Natural killer cell (primary cell): ENCODE results near the gene GPN2. TPM values are rescaled to one million over a fixed set of nuclear protein-coding genes. Genes with fewer than 3 reads are reported as not detected.

Experiments
- ATAC-seq, 3 donors: fragments of 150-1000 bp in 2 of 3; fragments of 200-7000 bp in 1 of 3; cut with Tn5 transposase; 1 replicate in 1 of 3; 2 replicates in 2 of 3; pipeline ENCODE4 v1.10.0; 2021; ENCODE audit warnings: mild to moderate bottlenecking in 2 of 3, moderate library complexity in 2 of 3
- DNase-seq, 2 donors: peaks; one replicate each; pipeline versions ENCODE4 v3.0.0 to v3.0.0-alpha.2; 2013 to 2021; ENCODE audit warnings: mixed read lengths in 1 of 2
- H3K27ac ChIP-seq: one replicate; pipeline ENCODE4 v1.5.1; 2013; ENCODE audit warnings: mild to moderate bottlenecking, low read length
- H3K27me3 ChIP-seq: one replicate; pipeline ENCODE4 v1.6.1; 2013; ENCODE audit warnings: low read length; ENCODE audit not compliant: control insufficient read depth, insufficient read depth
- H3K36me3 ChIP-seq: one replicate; pipeline ENCODE4 v1.6.1; 2013; ENCODE audit warnings: low read length; ENCODE audit not compliant: control insufficient read depth, insufficient read depth
- H3K4me1 ChIP-seq: one replicate; pipeline ENCODE4 v1.6.1; 2013; ENCODE audit warnings: low read length; ENCODE audit not compliant: control insufficient read depth, insufficient read depth
- H3K4me3 ChIP-seq: one replicate; pipeline ENCODE4 v1.5.1; 2013; ENCODE audit warnings: low read length
- H3K9me3 ChIP-seq: one replicate; pipeline ENCODE4 v1.6.1; 2013; ENCODE audit warnings: low read length; ENCODE audit not compliant: control insufficient read depth, insufficient read depth
- H3K27ac Mint-ChIP-seq, 2 donors: one replicate each; pipeline ENCODE4 v1.8.0; 2022; ENCODE audit warnings: mild to moderate bottlenecking in 2 of 2, mixed read lengths in 2 of 2, moderate library complexity in 1 of 2
- H3K27me3 Mint-ChIP-seq, 2 donors: one replicate each; pipeline ENCODE4 v1.8.0; 2022; ENCODE audit warnings: low read depth in 2 of 2, mixed read lengths in 2 of 2
- H3K36me3 Mint-ChIP-seq: one replicate; pipeline ENCODE4 v1.8.0; 2022; ENCODE audit warnings: mixed read lengths
- H3K4me1 Mint-ChIP-seq, 2 donors: one replicate each; pipeline ENCODE4 v1.8.0; 2022; ENCODE audit warnings: mixed read lengths in 2 of 2
- H3K4me3 Mint-ChIP-seq: one replicate; pipeline ENCODE4 v1.8.0; 2022; ENCODE audit warnings: mild to moderate bottlenecking, moderate library complexity, mixed read lengths
- H3K9me3 Mint-ChIP-seq, 2 donors: one replicate each; pipeline ENCODE4 v1.8.0; 2022; ENCODE audit warnings: mixed read lengths in 2 of 2
- WGBS: methylation state at CpG from one replicate; pipeline ENCODE4 v1.1.7; 2013; ENCODE audit warnings: missing lambda C conversion rate; ENCODE audit not compliant: insufficient coverage; 5-methylcytosine and 5-hydroxymethylcytosine counted together
- intact Hi-C: fragments of 100-400 bp; cut with micrococcal nuclease; formaldehyde crosslinking; loops from one replicate; pipeline ENCODE4 v1.14.2; 2022
- total RNA-seq, 4 donors: library from RNA; stranded (reverse); fragments of 120-200 nt in 1 of 4; gene quantifications; one replicate each; pipeline versions ENCODE4 v1.2.3 to v1.2.4, GENCODE V29; 2013 to 2022
- TF ChIP-seq, protein P1 (sequence below): fragments of 200-600 bp; IDR thresholded peaks from one replicate; pipeline ENCODE4 v1.8.0; 2022; ENCODE audit warnings: antibody characterized with exemption

GPN2 gene
- total RNA-seq, 3 donors from 2014 or later (not counting 1 experiment from before 2014, with no cell fraction given): 32.4 to 42.6 (median 37.9) TPM

DNA sequence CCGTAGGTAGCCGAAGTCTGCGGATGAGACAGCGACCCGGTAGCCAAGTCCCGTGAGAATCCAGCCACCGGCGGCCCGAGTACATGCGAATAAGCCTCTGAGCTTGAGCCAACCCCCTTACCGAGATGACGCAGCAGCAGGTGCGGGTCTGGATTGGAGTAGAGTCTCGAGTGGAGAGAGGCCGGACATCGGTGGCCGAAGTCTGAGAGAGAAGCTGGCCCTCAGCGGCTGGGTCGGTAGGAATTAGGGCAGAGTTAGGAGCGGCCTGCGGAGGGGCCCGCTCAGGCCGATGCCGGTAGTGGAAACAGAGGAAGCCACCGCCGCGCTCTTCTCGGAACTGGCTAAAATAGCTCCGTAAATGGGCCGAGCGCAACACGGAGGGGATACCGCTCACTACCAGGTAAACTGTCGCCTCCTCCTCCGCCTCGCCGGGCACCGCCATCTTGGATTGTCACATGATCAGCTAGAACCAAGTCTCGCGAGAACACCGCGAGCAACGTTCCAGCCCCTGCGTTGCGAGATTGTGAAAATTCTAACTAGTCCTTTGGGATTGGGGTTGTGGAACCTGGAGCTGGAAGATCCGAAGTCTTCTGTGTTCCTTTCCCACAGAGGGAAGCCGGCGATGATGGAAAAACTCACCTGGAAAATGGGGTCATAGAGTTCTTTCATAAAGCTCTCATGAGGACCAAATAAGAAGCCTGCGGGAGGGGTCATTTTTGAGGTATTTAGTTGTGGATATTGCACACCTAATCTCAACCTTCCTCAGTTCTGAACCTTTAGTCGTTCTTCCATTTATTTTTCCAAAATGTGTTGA, 10.1 kb upstream of the GPN2 start, which contains the start of gene GPATCH3:
Gene GPATCH3 (minus strand): TSS at position 467 of the 814 bp plus-strand sequence. CDS start 25 bp downstream, at position 442.
- peaks cover 14% of the 10 kb centered on the region for H3K4me1 ChIP-seq
- ATAC-seq: peak; percentile 91 to 93 (median 92)
- H3K27me3 ChIP-seq: no peaks in the 10 kb centered on the region
- H3K4me3 Mint-ChIP-seq: peak within 1 kb of the TSS; percentile 97
- H3K9me3 Mint-ChIP-seq: no peaks in the 10 kb centered on the region
- peak within 1 kb of the TSS; percentile 95 to 96 for H3K27ac Mint-ChIP-seq
- no peaks in the 10 kb centered on the region for H3K27me3 Mint-ChIP-seq
- no peaks in the 10 kb centered on the region for H3K9me3 ChIP-seq
- WGBS: under 1% methylated on average over 49 of the region's 50 CpGs
- H3K4me3 ChIP-seq: peak within 1 kb of the TSS; percentile 92
- intact Hi-C loops: loop anchor here (1.0 kb wide), 2 partner anchors 21 to 35 kb away; partner anchors contain the start of gene NUDC
- TF ChIP-seq, protein P1, sequence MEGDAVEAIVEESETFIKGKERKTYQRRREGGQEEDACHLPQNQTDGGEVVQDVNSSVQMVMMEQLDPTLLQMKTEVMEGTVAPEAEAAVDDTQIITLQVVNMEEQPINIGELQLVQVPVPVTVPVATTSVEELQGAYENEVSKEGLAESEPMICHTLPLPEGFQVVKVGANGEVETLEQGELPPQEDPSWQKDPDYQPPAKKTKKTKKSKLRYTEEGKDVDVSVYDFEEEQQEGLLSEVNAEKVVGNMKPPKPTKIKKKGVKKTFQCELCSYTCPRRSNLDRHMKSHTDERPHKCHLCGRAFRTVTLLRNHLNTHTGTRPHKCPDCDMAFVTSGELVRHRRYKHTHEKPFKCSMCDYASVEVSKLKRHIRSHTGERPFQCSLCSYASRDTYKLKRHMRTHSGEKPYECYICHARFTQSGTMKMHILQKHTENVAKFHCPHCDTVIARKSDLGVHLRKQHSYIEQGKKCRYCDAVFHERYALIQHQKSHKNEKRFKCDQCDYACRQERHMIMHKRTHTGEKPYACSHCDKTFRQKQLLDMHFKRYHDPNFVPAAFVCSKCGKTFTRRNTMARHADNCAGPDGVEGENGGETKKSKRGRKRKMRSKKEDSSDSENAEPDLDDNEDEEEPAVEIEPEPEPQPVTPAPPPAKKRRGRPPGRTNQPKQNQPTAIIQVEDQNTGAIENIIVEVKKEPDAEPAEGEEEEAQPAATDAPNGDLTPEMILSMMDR: no peak
- peaks cover 24 to 28% of the 10 kb centered on the region in 2 donors for H3K4me1 Mint-ChIP-seq
- H3K36me3 ChIP-seq: peaks cover 4% of the 10 kb centered on the region
- DNase-seq: peak; percentile 79 to 96
- peak within 1 kb of the TSS; percentile 87 for H3K27ac ChIP-seq
- no peaks in the 10 kb centered on the region for H3K36me3 Mint-ChIP-seq

DNA sequence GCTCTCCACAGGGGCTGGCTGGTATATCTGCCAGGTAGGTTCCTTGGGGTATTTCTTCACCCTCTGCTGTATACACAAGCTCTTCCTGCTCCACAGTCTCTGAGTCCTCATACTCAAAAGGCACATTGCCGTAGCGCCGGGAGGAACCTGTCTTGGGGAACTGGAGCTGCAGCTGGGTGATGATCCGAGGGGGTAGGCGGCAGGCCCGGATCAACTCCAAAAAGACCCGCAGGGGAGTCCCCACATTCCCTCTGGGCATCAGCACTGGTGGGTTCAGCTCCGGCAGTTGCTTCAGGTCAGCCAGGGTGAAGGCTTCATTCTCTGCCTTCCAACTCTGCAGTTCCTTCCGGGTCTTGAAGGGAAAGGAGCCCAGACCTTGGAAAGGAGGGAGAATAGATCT, 7.3 kb upstream of the GPN2 start:
- H3K27me3 ChIP-seq: no peaks in the 10 kb centered on the region
- 99% methylated on average over 9 of the region's 9 CpGs for WGBS
- Mint-ChIP-seq H3K27ac (no peak overlapping the region), H3K4me1 (peaks cover 24 to 34% of the 10 kb centered on the region in 2 donors), H3K4me3 (no peak overlapping the region), H3K36me3 (peaks cover 7% of the 10 kb centered on the region), H3K9me3 (no peaks in the 10 kb centered on the region), H3K27me3 (no peaks in the 10 kb centered on the region)
- ATAC-seq: no peak
- H3K4me1 ChIP-seq: peaks cover 14% of the 10 kb centered on the region
- H3K27ac ChIP-seq: no peak overlapping the region
- intact Hi-C loops: no loop called here
- TF ChIP-seq, protein P1: no peak
- DNase-seq: no peak
- no peaks in the 10 kb centered on the region for H3K9me3 ChIP-seq
- no peak overlapping the region for H3K4me3 ChIP-seq
- H3K36me3 ChIP-seq: peaks cover 29% of the 10 kb centered on the region

DNA sequence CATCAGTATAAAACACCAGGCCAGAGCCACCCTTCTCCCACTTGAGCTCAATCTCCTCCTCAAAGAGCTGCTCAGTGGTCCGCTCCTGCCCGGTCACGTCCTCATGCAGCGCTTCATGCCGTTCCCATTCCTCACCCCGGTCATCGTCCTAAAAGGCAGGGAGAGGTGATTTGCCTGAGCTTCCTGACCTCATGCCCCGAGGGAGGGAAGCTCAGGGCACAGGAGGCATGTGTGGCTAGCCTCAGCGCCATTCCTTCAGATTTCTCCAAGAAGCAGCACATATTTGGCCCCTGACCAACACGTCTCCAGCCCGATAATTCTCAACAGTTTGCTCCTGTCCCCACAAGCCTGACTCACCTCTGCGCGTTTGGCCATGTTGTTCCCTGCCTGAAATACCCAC, 4.2 kb upstream of the GPN2 start:
- Mint-ChIP-seq H3K4me3 (no peak overlapping the region), H3K27me3 (no peaks in the 10 kb centered on the region), H3K9me3 (no peaks in the 10 kb centered on the region), H3K36me3 (peaks cover 7% of the 10 kb centered on the region), H3K27ac (no peak overlapping the region), H3K4me1 (peaks cover 15 to 33% of the 10 kb centered on the region in 2 donors)
- Histone ChIP-seq H3K27me3 (no peaks in the 10 kb centered on the region), H3K4me1 (peaks cover 11% of the 10 kb centered on the region), H3K36me3 (peaks cover 35% of the 10 kb centered on the region), H3K4me3 (no peak overlapping the region), H3K27ac (no peak overlapping the region), H3K9me3 (no peaks in the 10 kb centered on the region)
- TF ChIP-seq, protein P1: no peak
- DNase-seq (no peak), ATAC-seq (no peak)
- intact Hi-C loops: no loop called here
- 97% methylated on average over 13 of the region's 13 CpGs for WGBS
